OCI-LY3 (cell line): ENCODE measurements around the gene NR2C2AP.

Experiments
- EZH2phosphoT487 ChIP-seq: fragments of 200-600 bp; shearing (Covaris generic); IDR thresholded peaks from 2 replicates; pipeline ENCODE4 v1.6.1; 2018; ENCODE audit warnings: antibody characterized with exemption, mixed run types, low read depth
- TF ChIP-seq, protein P1 (sequence below): fragments of 200-600, 300-600 bp; sonication (generic); IDR thresholded peaks from 2 replicates; pipeline ENCODE4 v1.5.1; 2014; ENCODE audit warnings: antibody characterized with exemption, low read length, low read depth

- TF ChIP-seq, protein P1, sequence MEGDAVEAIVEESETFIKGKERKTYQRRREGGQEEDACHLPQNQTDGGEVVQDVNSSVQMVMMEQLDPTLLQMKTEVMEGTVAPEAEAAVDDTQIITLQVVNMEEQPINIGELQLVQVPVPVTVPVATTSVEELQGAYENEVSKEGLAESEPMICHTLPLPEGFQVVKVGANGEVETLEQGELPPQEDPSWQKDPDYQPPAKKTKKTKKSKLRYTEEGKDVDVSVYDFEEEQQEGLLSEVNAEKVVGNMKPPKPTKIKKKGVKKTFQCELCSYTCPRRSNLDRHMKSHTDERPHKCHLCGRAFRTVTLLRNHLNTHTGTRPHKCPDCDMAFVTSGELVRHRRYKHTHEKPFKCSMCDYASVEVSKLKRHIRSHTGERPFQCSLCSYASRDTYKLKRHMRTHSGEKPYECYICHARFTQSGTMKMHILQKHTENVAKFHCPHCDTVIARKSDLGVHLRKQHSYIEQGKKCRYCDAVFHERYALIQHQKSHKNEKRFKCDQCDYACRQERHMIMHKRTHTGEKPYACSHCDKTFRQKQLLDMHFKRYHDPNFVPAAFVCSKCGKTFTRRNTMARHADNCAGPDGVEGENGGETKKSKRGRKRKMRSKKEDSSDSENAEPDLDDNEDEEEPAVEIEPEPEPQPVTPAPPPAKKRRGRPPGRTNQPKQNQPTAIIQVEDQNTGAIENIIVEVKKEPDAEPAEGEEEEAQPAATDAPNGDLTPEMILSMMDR: no peak
- no peak for TF ChIP-seq EZH2phosphoT487
Measured at GRCh38 chr19:19224150-19224851, 21.1 kb upstream of the NR2C2AP start.
